GM12865 (cell line): ENCODE data around the gene STX1A.

ENCODE experiments used
- DNase-seq: peaks from one replicate; pipeline ENCODE4 v3.0.0; 2010; ENCODE audit warnings: low read depth
- H3K4me3 ChIP-seq: 2 replicates; pipeline ENCODE4 v1.5.1; 2011; ENCODE audit warnings: mild to moderate bottlenecking, low read depth, low read length, control low read depth
- CTCF ChIP-seq: IDR thresholded peaks from 2 replicates; pipeline ENCODE4 v1.5.1; 2011; ENCODE audit warnings: low read length, control low read depth, low read depth, inconsistent platforms; ENCODE audit not compliant: insufficient read depth; ENCODE audit errors: missing control alignments

STX1A gene

GRCh38 chr7:73706126-73707044 lies 13.1 kb downstream of the STX1A start:
- H3K4me3 ChIP-seq = no peak overlapping the region
- DNase-seq = no peak
- TF ChIP-seq CTCF = no peak

- no peak overlapping the region for H3K4me3 ChIP-seq
- TF ChIP-seq CTCF = no peak
- no peak for DNase-seq
Observed at GRCh38 chr7:73705551-73705920, 13.9 kb downstream of the STX1A start.

- no peak for DNase-seq
- no peak overlapping the region for H3K4me3 ChIP-seq
- TF ChIP-seq CTCF = no peak
Observed at GRCh38 chr7:73704640-73705550, 14.6 kb downstream of the STX1A start.

GRCh38 chr7:73703757-73704639 lies 15.5 kb downstream of the STX1A start:
- no peak for DNase-seq
- no peak overlapping the region for H3K4me3 ChIP-seq
- no peak for TF ChIP-seq CTCF

GRCh38 chr7:73703225-73703624 lies 16.2 kb downstream of the STX1A start:
- H3K4me3 ChIP-seq = no peak overlapping the region
- no peak for DNase-seq
- no peak for TF ChIP-seq CTCF

- no peak for TF ChIP-seq CTCF
- no peak overlapping the region for H3K4me3 ChIP-seq
- no peak for DNase-seq
Observed at GRCh38 chr7:73702665-73703064, 16.8 kb downstream of the STX1A start.
